Measurements from ENCODE around the gene TMEM119. TPM values are rescaled to one million over a fixed set of nuclear protein-coding genes. Genes with fewer than 3 reads are reported as not detected.
A peak's percentile ranks its signal among the peaks of the same experiment; 100 is the strongest.

The TMEM119 gene
- total RNA-seq, 1 experiment from 2014 or later, result not detected

DNA sequence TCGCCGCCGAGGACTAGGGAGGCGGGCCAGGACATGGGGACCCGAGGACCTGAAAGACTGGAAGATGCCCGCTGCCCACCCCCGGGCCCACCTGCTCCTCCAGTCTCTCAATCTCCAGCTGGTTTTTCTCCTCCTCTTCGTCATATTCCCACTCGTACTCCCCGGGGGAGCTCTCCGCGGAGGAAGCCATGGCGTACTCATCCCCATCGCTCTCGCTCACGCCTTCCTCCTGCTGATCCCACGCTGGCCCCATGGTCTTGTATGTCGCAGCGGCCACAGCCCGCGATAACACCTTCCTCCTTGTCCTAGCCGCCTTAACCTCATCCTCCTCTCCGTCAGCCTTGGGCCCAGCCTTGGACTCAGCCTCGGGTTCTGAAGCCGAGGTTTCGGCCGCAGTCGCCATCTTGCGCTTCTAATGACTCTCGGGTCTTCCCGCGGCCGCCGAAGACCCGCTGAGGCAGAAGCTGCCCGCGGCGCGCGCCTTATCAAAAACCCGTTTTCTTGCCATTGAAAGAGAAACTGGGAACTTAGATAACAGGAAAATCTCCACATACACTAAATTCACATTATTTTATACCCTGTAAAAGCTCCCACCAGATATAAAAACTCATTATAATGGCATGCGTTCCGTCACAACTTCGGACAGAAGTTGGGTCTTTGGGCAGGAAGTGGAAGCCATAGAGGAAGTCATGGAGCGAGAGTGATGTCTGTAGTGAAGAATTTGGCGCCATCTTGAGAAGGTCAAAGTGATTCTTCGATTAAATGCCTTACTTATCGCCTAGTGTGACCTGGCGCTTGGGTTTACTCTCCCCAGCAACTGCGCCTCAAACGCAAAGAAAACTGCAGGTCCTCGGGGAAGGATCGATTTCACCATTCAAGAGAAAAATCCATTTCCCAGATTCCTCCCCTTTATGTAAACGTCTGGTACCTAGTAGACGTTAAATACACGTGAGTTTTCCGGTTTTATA lies 36.8 kb downstream of the TMEM119 start, which contains the start of gene SART3:
Gene SART3, minus strand, starts transcription at position 422 of the 968 bp plus-strand sequence. Its CDS starts 19 bp downstream, at position 403.
- intact Hi-C loops (cut with micrococcal nuclease; ENCODE audit: unreplicated experiment), result loop anchor here (5.0 to 10.0 kb wide), 3 partner anchors 174 to 391 kb away; partner anchors contain the start of gene CORO1C
- CTCF ChIA-PET, result no interaction called here
- H3K9me3 ChIP-seq (ENCODE audit: low read depth, low read length, poor library complexity, severe bottlenecking), result no peaks in the 10 kb centered on the region
- no peak for TF ChIP-seq EZH2 (IDR thresholded peaks at IDR 0.05; ENCODE audit: borderline replicate concordance, low read depth, low read length, poor library complexity, severe bottlenecking)
- TF ChIP-seq, protein P1, sequence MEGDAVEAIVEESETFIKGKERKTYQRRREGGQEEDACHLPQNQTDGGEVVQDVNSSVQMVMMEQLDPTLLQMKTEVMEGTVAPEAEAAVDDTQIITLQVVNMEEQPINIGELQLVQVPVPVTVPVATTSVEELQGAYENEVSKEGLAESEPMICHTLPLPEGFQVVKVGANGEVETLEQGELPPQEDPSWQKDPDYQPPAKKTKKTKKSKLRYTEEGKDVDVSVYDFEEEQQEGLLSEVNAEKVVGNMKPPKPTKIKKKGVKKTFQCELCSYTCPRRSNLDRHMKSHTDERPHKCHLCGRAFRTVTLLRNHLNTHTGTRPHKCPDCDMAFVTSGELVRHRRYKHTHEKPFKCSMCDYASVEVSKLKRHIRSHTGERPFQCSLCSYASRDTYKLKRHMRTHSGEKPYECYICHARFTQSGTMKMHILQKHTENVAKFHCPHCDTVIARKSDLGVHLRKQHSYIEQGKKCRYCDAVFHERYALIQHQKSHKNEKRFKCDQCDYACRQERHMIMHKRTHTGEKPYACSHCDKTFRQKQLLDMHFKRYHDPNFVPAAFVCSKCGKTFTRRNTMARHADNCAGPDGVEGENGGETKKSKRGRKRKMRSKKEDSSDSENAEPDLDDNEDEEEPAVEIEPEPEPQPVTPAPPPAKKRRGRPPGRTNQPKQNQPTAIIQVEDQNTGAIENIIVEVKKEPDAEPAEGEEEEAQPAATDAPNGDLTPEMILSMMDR (conservative IDR thresholded peaks at IDR 0.05; ENCODE audit: low read depth, low read length), result no peak
- H3K36me3 ChIP-seq (ENCODE audit: insufficient read depth, low read length, poor library complexity, severe bottlenecking), result peaks cover 25% of the 10 kb centered on the region
- peak; percentile 93 for DNase-seq (ENCODE audit: low spot score)
- H3K4me3 ChIP-seq (ENCODE audit: low read depth, low read length, poor library complexity, severe bottlenecking), result peak within 1 kb of the TSS; percentile 79
- H3K27ac ChIP-seq (ENCODE audit: low read depth, low read length, poor library complexity, severe bottlenecking), result peak within 1 kb of the TSS; percentile 97
- no peaks in the 10 kb centered on the region for H3K27me3 ChIP-seq (replicated peaks; ENCODE audit: insufficient read depth, low read depth, low read length, poor library complexity)
- H3K4me1 ChIP-seq (ENCODE audit: insufficient read depth, low read length, poor library complexity, severe bottlenecking), result peaks cover 20% of the 10 kb centered on the region
- no TSS peak for BruUV-seq (replicated peaks)
- POLR2A ChIA-PET (ENCODE audit: low non-redundant PET), result no interaction called here

DNA sequence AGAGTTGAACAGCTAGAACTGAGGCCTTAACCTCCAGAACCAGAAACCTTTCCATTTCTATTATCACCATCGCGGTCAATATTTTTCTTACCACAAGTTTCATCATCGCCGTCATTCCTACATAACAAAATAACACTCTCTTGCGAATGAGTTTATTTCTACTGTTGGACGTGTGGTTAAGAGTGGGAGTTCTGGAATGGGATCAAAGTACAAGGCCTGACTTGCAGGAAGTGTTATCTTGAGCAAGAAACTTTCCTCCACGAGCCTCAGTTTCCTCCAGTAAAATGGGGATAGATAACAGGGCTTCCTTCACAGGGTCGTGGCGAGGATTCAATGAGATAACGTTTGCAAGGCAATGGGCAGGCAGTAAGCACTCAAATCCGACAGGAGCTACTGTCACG lies 37.6 kb downstream of the TMEM119 start:
- TF ChIP-seq EZH2 (IDR thresholded peaks at IDR 0.05; ENCODE audit: borderline replicate concordance, low read depth, low read length, poor library complexity, severe bottlenecking), result no peak
- TF ChIP-seq, protein P1 (conservative IDR thresholded peaks at IDR 0.05; ENCODE audit: low read depth, low read length), result no peak
- peak overlapping the region; percentile 97 for H3K27ac ChIP-seq (ENCODE audit: low read depth, low read length, poor library complexity, severe bottlenecking)
- no TSS peak for BruUV-seq (replicated peaks)
- no peaks in the 10 kb centered on the region for H3K9me3 ChIP-seq (ENCODE audit: low read depth, low read length, poor library complexity, severe bottlenecking)
- CTCF ChIA-PET, result interaction anchor here (0.6 kb wide), 1 partner anchor 113 kb away, joined by 4 read pairs; no protein-coding TSS in a partner anchor
- no peak for DNase-seq (ENCODE audit: low spot score)
- H3K4me1 ChIP-seq (ENCODE audit: insufficient read depth, low read length, poor library complexity, severe bottlenecking), result peaks cover 13% of the 10 kb centered on the region
- H3K4me3 ChIP-seq (ENCODE audit: low read depth, low read length, poor library complexity, severe bottlenecking), result peak overlapping the region; percentile 79
- no peaks in the 10 kb centered on the region for H3K27me3 ChIP-seq (replicated peaks; ENCODE audit: insufficient read depth, low read depth, low read length, poor library complexity)
- intact Hi-C loops (cut with micrococcal nuclease; ENCODE audit: unreplicated experiment), result loop anchor here (5.0 to 10.0 kb wide), 3 partner anchors 174 to 392 kb away; partner anchors contain the start of gene CORO1C
- POLR2A ChIA-PET (ENCODE audit: low non-redundant PET), result interaction anchor here (0.7 kb wide), 1 partner anchor 86 kb away, joined by 4 read pairs; no protein-coding TSS in a partner anchor
- H3K36me3 ChIP-seq (ENCODE audit: insufficient read depth, low read length, poor library complexity, severe bottlenecking), result peaks cover 19% of the 10 kb centered on the region

DNA sequence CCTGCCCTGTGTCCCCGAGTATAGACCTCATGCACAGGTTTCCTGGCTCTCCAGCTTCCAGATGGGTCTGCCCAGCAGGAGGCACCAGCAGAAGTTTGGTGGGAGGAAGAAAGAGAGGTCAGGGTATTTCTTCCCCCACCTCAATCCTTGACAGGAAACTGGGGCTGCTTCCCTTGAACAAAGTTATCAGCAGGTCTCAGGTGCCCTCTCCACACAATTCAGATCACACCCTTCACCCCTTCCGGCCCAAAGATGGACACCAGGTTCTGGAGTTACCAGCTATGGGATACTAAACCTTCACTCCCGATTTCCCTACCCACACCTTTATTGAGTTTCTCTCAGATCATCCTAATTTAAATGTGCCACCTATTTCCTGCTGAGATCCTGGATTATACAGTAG lies 38.1 kb downstream of the TMEM119 start:
- intact Hi-C loops (cut with micrococcal nuclease; ENCODE audit: unreplicated experiment), result loop anchor here (5.0 to 10.0 kb wide), 3 partner anchors 175 to 393 kb away; partner anchors contain the start of gene CORO1C
- H3K27ac ChIP-seq (ENCODE audit: low read depth, low read length, poor library complexity, severe bottlenecking), result peak overlapping the region; percentile 97
- BruUV-seq (replicated peaks), result no TSS peak
- H3K4me3 ChIP-seq (ENCODE audit: low read depth, low read length, poor library complexity, severe bottlenecking), result peak overlapping the region; percentile 79
- ChIA-PET CTCF (interaction anchor here (0.6 kb wide), 1 partner anchor 114 kb away, joined by 4 read pairs; no protein-coding TSS in a partner anchor), POLR2A (ENCODE audit: low non-redundant PET) (interaction anchor here (0.7 kb wide), 1 partner anchor 86 kb away, joined by 4 read pairs; no protein-coding TSS in a partner anchor)
- peaks cover 13% of the 10 kb centered on the region for H3K4me1 ChIP-seq (ENCODE audit: insufficient read depth, low read length, poor library complexity, severe bottlenecking)
- TF ChIP-seq, protein P1 (conservative IDR thresholded peaks at IDR 0.05; ENCODE audit: low read depth, low read length), result no peak
- TF ChIP-seq EZH2 (IDR thresholded peaks at IDR 0.05; ENCODE audit: borderline replicate concordance, low read depth, low read length, poor library complexity, severe bottlenecking), result no peak
- H3K9me3 ChIP-seq (ENCODE audit: low read depth, low read length, poor library complexity, severe bottlenecking), result no peaks in the 10 kb centered on the region
- H3K36me3 ChIP-seq (ENCODE audit: insufficient read depth, low read length, poor library complexity, severe bottlenecking), result peaks cover 13% of the 10 kb centered on the region
- DNase-seq (ENCODE audit: low spot score), result no peak
- no peaks in the 10 kb centered on the region for H3K27me3 ChIP-seq (replicated peaks; ENCODE audit: insufficient read depth, low read depth, low read length, poor library complexity)
